ENCODE data around the gene HMGXB3. TPM values are rescaled to one million over a fixed set of nuclear protein-coding genes. Genes with fewer than 3 reads are reported as not detected.

HMGXB3 gene
- total RNA-seq, 1 donor from 2014 or later: 44.4 TPM

DNA sequence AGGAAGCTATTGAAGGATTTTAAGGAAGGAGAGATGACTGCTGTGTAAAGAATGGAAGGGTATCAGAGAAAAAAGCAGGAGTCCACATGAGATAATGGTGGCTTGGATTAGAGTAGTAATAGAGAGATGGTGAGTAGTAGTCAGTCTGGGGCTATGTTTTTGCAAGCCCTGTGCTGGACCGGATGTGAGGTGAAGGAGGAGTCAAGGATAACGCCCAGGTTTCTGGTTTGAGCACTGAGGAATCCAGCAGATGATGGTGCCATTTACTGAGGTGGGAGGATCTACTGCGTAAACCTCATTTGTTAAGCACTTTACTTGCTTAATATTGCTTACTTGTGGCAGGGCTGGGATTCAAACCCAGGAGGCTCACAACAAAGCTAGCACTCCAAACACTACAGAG lies 1.2 kb upstream of the HMGXB3 start:
- H3K4me3 Mint-ChIP-seq: peak overlapping the region; percentile 96
- DNase-seq (ENCODE audit: low read depth, low spot score): no peak
- TF ChIP-seq, protein P1, sequence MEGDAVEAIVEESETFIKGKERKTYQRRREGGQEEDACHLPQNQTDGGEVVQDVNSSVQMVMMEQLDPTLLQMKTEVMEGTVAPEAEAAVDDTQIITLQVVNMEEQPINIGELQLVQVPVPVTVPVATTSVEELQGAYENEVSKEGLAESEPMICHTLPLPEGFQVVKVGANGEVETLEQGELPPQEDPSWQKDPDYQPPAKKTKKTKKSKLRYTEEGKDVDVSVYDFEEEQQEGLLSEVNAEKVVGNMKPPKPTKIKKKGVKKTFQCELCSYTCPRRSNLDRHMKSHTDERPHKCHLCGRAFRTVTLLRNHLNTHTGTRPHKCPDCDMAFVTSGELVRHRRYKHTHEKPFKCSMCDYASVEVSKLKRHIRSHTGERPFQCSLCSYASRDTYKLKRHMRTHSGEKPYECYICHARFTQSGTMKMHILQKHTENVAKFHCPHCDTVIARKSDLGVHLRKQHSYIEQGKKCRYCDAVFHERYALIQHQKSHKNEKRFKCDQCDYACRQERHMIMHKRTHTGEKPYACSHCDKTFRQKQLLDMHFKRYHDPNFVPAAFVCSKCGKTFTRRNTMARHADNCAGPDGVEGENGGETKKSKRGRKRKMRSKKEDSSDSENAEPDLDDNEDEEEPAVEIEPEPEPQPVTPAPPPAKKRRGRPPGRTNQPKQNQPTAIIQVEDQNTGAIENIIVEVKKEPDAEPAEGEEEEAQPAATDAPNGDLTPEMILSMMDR (conservative IDR thresholded peaks at IDR 0.05): no peak
- H3K4me1 Mint-ChIP-seq: peaks cover 47% of the 10 kb centered on the region
- H3K27ac Mint-ChIP-seq (ENCODE audit: unreplicated experiment): peak overlapping the region; percentile 99
- no peaks in the 10 kb centered on the region for H3K9me3 Mint-ChIP-seq
- H3K27me3 Mint-ChIP-seq (ENCODE audit: low read depth): no peaks in the 10 kb centered on the region
- H3K36me3 Mint-ChIP-seq (ENCODE audit: low read depth): peaks cover 6% of the 10 kb centered on the region

DNA sequence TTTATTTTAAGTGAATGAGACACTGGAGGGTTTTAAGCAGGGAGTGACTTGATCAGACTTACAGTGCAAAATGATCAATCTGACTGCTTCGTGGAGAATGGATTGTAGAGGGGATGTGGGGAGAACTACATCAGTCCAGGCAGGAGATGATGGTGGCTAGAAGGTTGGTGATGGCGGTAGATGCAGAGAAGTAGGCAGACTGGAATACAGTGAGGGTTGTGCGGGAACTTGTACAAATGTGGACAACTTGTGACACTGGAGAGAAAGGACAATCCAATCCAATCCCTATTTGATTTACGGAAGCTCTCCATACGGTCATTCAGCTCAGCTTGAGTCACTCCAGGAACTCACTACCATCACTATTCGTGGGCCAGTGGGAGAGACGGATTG lies 678 bp upstream of the HMGXB3 start:
- H3K4me3 Mint-ChIP-seq: peak overlapping the region; percentile 96
- no peaks in the 10 kb centered on the region for H3K27me3 Mint-ChIP-seq (ENCODE audit: low read depth)
- TF ChIP-seq, protein P1 (conservative IDR thresholded peaks at IDR 0.05): no peak
- peaks cover 5% of the 10 kb centered on the region for H3K36me3 Mint-ChIP-seq (ENCODE audit: low read depth)
- H3K27ac Mint-ChIP-seq (ENCODE audit: unreplicated experiment): peak overlapping the region; percentile 99
- H3K9me3 Mint-ChIP-seq: no peaks in the 10 kb centered on the region
- peaks cover 46% of the 10 kb centered on the region for H3K4me1 Mint-ChIP-seq
- no peak for DNase-seq (ENCODE audit: low read depth, low spot score)

DNA sequence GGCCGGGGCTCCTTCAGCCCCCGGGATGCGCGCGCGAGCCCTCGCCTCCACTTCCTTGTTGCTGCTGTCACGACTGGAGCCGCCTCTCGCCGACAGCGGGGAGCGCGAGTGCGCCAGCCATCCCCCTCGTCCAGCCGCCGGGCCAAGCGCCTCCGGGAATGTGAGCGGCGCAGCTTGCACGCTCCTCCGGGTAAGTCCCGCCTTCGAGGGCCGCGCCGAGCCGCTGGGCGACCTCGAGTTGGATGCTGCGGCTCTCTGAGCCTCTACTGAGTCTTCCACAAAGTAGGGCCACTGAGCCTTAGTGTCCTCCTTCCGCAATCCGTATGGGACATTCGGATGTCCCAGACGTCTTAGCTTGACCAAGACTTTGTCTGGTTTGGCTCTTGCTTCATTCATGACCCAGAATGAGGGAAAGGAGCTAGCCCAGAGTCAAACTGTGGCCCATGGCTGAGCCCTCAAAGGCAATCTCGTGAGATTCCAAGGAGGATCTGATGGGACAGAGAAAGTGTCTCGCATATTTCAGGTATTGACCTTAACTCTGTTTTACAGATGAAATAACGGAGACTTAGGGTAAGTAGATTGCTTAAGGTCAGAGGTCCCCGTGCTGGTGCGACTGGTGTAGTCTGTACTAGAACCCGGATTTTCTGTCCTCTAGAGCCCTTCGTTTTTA lies 586 bp downstream of the HMGXB3 start:
- Mint-ChIP-seq H3K4me1 (peaks cover 33% of the 10 kb centered on the region), H3K9me3 (no peaks in the 10 kb centered on the region), H3K27me3 (ENCODE audit: low read depth) (no peaks in the 10 kb centered on the region), H3K4me3 (peak overlapping the region; percentile 95), H3K36me3 (ENCODE audit: low read depth) (peaks cover 2% of the 10 kb centered on the region), H3K27ac (ENCODE audit: unreplicated experiment) (no peak overlapping the region)
- TF ChIP-seq, protein P1 (conservative IDR thresholded peaks at IDR 0.05): no peak
- DNase-seq (ENCODE audit: low read depth, low spot score): peak; percentile 6

DNA sequence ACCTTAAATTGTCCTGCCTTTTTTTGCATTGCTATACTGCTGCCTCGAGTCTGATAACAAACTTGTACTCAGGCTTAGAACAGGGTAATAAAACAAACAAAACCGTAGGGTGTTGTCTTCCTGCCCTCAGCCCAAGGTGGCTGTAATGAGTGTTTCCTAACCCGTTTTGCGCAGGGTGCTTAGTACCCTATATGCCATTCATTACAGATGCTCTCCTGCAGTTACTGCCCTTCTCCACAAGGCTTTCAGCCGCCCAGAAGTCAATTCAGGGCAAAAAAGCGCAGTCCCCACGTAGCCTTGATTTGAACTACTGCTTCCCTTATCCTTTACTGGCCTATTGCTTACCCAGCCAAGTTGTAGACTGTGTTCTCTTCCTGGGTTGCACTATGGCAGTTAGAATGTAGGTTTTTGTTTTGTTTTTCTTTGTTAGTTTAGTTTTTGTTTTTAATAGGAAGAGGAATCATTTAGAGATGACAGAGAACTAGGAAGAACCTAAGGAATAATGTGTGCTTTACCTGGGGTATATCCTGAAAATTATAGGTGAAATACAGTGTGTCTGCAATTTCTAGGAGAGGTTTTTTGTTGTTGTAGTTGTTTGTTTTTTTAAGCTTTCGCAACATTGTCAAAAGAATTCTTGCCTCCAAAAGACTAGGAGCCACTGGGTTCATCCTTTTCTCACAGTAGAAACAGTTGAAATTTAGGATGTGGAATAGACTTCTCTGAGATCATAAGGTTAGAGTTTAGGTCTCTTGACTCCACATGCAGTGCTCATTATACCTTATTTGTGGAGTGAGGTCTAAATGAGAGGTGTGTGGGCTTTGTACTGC lies 1.3 kb downstream of the HMGXB3 start:
- no peaks in the 10 kb centered on the region for H3K9me3 Mint-ChIP-seq
- H3K4me3 Mint-ChIP-seq: peak overlapping the region; percentile 95
- DNase-seq (ENCODE audit: low read depth, low spot score): peak; percentile 31
- H3K4me1 Mint-ChIP-seq: peaks cover 30% of the 10 kb centered on the region
- no peaks in the 10 kb centered on the region for H3K27me3 Mint-ChIP-seq (ENCODE audit: low read depth)
- no peak overlapping the region for H3K27ac Mint-ChIP-seq (ENCODE audit: unreplicated experiment)
- TF ChIP-seq, protein P1 (conservative IDR thresholded peaks at IDR 0.05): peak; percentile 66
- H3K36me3 Mint-ChIP-seq (ENCODE audit: low read depth): no peaks in the 10 kb centered on the region

DNA sequence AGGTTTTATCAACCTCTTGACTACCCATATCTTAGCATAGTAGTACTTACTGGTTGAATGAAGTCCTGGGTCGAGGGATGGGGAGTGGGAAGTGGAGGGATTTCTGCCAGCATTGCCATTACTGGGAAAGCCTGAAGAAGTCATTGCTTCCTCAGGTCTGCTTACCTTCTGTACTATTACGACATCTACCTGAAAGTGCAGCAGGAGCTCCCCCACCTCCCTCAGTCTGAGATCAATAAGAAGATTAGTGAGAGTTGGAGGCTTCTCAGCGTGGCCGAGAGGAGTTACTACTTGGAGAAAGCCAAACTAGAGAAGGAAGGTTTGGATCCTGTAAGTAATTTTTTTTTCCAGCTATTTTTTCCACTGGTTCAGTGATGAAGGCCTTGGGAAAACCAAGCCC lies 5.8 kb downstream of the HMGXB3 start:
- peaks cover 14% of the 10 kb centered on the region for H3K4me1 Mint-ChIP-seq
- H3K9me3 Mint-ChIP-seq: no peaks in the 10 kb centered on the region
- no peak overlapping the region for H3K27ac Mint-ChIP-seq (ENCODE audit: unreplicated experiment)
- H3K27me3 Mint-ChIP-seq (ENCODE audit: low read depth): no peaks in the 10 kb centered on the region
- H3K36me3 Mint-ChIP-seq (ENCODE audit: low read depth): peaks cover 3% of the 10 kb centered on the region
- no peak for DNase-seq (ENCODE audit: low read depth, low spot score)
- TF ChIP-seq, protein P1 (conservative IDR thresholded peaks at IDR 0.05): no peak
- H3K4me3 Mint-ChIP-seq: no peak overlapping the region

All from neural crest cell (in vitro differentiated cells).